ENCODE measurements around the gene ARHGAP15.

- TF ChIP-seq CTCF (IDR thresholded peaks at IDR 0.05; ENCODE audit: insufficient read depth, low read length, poor library complexity, severe bottlenecking) (no peak), EZH2phosphoT487 (conservative IDR thresholded peaks at IDR 0.05; ENCODE audit: low read length) (no peak)
Observed at GRCh38 chr2:143347271-143347695, 218.1 kb downstream of the ARHGAP15 start.

Measured in SU-DHL-6 (cell line).